HG03196 (cell line): Measurements from ENCODE around the gene VIT.

Source experiments
- ATAC-seq: cut with Tn5 transposase; IDR thresholded peaks from one replicate; pipeline ENCODE4 v1.9.1; 2021; ENCODE audit not compliant: unreplicated experiment

Gene VIT

DNA sequence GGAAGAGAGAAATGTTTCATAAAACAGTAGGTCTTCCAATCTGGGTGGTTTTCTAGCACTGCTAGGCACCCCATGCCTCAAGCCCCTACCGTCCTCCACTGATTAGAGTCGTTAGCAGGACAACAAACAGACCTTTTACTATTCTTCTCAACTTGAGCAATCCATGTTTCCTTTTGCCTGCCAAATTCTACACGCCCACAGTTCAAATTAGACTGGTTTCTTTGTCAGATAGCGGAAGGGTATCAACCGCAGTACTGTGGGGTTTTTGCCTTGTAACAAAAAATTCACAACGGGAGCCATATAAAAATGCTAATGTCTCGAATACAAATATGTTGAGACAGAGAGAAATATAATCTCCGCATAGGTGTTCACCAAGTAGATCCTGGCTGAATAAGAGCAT, 59.9 kb downstream of the VIT start:
- ATAC-seq = no peak

- no peak for ATAC-seq
Measured at GRCh38 chr2:36762764-36763490, 66.4 kb downstream of the VIT start.

- ATAC-seq = no peak
Measured at GRCh38 chr2:36769106-36769505, 72.6 kb downstream of the VIT start.

DNA sequence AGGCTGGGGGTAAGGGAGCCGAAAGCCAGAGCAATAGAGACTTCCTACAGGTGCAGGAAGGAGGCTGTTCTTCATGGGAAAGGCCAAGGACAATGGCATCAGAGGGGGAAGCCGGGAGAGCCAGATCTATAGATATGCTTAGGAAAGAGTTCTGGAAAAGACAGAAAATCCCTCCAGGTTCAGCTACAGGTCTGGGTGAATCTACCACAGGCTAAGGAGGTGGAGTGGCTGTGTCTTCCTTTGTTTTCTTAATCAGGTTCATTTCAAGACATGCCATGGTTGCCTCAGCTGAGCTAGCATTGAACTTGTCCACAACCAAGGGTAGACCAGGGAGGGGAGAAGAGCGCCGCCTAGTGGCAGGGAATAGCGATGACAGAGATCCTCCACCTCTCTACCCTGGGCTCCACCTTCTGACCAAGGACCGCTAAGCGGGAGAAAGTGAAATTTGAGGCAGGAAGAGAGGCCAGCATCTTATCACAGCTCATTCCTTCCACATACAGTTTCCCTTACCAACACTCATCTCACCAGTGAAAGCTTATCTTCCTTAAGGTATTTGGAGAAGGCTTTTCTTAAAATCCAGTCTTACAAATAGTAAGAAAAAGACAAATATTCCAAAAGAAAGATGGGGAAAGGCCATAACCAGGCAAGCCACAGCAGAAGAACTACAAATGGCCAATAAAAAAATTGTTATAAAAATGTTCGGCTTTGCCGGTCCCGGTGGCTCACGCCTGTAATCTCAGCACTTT, 74.2 kb downstream of the VIT start:
- no peak for ATAC-seq

- ATAC-seq = no peak
Measured at GRCh38 chr2:36771671-36772070, 75.2 kb downstream of the VIT start.

GRCh38 chr2:36773947-36774346, 77.4 kb downstream of the VIT start:
- ATAC-seq = no peak

DNA sequence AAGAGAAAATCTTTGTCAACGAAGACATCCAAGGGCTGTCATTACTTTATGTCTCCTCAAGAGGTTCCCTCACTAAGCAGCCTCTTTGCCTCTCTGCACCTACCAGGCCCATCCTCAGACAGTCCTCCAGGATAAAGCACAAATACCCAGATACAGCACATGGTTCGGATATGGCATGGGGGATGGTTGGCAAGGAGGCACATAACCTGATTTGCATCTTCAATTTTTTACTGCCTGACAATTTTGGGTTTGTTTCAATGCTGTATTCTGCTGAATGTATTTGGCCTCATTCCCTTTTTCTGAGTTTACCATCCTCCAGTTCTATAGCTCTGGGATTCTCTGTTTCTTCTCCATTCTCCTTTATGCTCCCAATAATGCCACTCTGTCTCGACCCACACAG, 78.8 kb downstream of the VIT start:
- no peak for ATAC-seq

DNA sequence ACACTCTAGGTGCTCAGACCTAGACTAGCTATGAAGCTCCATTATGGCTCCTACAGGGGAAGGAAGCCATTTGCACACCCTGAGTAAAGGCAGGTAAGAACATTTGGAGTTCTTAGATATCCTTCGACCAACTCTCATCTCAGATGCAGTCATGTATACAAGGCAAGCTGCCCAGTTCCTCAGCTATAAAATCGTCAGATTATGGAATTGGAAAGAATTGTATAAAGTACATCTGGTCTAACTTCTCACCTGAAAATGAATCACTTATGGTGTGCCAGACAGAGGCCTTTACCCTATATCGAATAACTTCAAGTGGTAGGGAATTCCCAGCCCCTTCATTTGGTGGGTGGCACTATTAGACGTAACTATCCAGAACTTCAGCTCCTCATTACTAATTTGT, 79.3 kb downstream of the VIT start:
- no peak for ATAC-seq

- ATAC-seq = no peak
Measured at GRCh38 chr2:36777272-36777671, 80.8 kb downstream of the VIT start.

- no peak for ATAC-seq
Measured at GRCh38 chr2:36777788-36778187, 81.3 kb downstream of the VIT start.

DNA sequence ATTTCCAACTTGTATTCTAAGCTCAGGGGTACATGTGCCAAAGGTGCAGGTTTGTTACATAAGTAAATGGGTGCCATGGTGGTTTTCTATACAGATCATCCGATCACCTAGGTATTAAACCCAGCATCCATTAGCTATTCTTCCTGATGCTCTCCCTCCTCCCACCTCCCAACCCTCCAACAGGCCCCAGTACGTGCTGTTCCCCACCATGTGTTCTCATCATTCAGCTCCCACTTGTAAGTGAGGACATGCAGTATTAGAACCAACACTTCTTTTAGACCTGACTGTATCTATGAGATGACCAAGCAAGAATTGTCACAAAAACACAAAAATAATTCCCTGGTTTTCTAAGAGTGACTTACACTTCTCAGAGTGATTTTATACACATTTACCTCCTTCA, 83.0 kb downstream of the VIT start:
- no peak for ATAC-seq

- ATAC-seq = no peak
Measured at GRCh38 chr2:36780231-36780839, 83.8 kb downstream of the VIT start.

DNA sequence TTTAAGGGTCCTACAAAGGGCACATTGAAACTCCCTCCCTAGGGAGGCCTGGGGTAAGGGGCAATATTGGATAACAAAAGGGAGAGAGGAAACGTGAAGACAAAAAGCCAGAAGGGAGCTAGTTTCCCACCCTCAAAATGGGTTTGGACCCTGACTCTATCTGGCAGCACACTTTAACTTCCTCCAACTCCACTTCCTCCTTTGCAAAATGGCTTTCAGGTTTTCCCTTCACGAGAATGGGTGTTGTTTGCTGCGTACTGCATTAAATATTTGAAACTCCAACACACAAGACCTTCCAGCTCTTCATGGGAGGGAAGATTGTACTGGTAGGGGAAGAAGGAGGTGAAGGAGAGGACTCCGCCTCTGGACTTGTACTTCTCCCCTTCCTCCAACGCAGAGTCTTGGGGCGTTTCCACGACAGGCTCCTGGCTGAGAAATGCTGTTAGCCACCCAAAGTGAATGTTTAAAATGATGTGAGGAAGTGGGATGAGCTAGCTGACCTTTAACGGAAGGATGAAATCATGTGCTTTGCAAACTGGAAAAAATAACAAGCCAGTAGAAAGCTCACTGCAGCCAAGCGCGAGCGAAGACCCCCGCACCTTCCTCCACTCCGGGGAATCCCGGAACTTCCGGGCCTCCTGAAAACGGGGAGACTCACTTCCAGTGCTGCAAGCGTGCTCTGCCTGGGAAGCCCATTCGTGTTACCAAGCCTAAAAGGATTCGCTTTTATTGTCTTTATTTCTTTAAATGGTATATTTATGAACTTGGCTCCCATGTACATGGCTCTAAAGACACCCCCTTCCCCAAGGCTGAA, 85.6 kb downstream of the VIT start:
- ATAC-seq = no peak

- no peak for ATAC-seq
Measured at GRCh38 chr2:36783246-36783645, 86.7 kb downstream of the VIT start.

GRCh38 chr2:36785179-36785795, 88.8 kb downstream of the VIT start:
- no peak for ATAC-seq

DNA sequence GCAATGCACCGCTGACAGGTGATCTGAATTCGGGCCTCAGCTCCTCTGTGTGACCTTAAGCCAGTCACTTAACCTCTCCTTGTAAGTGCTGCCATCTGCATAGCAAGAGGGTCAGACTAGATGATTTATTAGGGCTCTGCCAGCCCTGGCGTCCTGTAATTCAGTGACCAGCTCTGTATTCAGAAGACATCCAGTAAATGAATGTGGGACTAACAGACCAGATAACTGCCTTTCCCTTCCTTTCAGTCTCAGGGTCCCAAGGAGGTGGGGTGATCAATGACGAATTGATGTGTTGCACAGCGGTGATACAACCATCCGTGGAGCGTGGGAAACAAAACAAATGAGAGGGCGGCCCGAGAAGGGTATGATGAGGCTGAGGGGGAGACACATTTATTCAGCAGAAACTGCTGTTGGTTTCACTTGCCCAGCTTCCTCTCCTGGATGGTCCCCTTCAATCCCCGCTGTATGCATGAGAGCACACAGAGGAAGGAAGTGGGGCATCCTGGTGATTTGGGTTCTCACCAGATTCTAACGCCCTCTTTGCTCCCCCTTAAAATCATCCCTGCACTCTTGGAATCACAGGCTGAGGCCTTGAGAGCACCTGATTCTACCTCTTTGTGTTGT, 92.8 kb downstream of the VIT start:
- ATAC-seq = no peak

DNA sequence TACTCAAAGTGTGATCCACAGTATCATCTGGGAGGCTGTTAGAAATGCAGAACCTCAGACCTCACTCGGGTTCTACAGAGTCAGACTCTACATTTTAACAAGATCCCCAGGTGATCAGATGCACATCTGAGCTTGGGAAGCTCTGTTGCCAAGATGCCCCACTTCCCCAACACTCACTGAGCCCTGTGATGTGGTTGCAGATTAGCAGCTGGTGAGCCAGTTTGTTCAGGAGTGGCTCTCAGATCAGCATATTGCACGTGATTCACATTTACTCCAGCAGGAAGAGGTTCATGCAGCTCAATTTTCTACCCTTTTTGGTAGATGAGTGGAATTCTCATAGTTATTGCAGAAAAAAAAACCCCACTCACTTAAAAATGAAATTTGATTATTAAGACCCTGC, 96.4 kb downstream of the VIT start:
- no peak for ATAC-seq

DNA sequence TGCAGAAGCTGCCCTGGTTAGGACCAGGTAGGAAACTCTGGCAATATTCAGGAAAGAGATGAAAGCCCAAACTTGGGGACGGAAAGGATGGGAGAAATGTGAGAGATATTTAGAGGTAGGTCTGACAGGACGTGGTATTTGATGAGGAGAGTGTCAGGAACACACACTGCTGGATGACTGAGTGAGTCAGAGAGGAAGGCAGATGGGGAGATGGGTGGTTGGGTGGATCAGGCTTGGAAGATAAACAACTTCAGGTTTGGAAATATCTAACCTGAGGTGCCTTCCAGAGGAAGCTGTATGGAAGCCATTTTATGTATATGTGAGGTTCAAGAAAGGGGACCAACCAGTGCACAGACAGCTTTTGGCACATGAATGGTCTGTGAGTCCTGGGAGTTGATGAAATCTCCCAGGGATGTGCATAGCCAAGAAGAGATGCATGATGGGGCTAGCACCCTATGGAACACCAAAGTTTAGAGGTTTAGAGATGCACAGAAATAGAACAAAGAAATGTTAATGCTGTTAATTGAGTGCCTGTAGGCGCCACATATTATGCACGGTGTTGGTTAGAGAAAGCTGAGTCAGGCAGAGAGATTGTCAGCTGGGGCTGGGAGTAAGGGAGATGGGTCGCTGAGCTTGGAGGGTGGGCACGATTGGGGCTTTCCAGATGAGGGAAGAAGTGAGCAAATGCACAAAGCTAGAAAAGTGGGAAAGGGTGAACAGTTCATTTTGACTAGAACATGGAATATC, 101.0 kb downstream of the VIT start:
- ATAC-seq = no peak

DNA sequence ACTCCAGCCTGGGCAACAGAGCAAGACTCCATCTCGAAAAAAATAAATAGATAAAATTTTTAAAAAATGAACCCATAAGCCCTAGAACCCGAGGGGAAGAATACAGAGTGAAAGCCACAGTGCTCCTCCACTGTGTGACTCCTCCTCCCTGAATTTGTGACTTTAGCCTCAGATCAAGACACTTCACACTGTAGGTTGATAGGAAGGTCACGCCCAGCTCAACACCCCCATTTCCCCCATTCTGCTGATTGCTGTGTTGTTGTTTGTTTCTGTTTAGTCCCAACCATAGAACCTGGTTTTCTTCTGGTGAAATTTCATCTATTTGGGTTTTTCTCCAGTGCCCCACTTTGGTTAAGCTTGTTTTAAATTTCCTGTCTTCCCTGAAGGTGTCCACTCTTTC, 102.2 kb downstream of the VIT start:
- no peak for ATAC-seq

- ATAC-seq = no peak
Measured at GRCh38 chr2:36800381-36800780, 103.9 kb downstream of the VIT start.
